Skin of body (tissue), 3 donors: Measurements from ENCODE around the gene IBA57. TPM values are rescaled to one million over a fixed set of nuclear protein-coding genes. Genes with fewer than 3 reads are reported as not detected.
"Not testable (repeated sequence)": the region's sequence is repeated elsewhere in the genome, so short reads cannot be mapped to it uniquely, and the experiment has no call there.

Experiments
- DNase-seq: peaks from one replicate; lab custom pipeline; 2025; lab: John Stamatoyannopoulos, UW
- small RNA-seq: library from RNA; depleted of rRNA; stranded (forward); fragments of <200 nt; gene quantifications from one replicate; pipeline ENCODE3, GENCODE V24; 2014; ENCODE audit warnings: low replicate concordance
- total RNA-seq: library from RNA; depleted of rRNA; stranded (reverse); fragments of >200 nt; gene quantifications from one replicate; pipeline ENCODE4 v1.2.3, GENCODE V29; 2014

Gene IBA57
- total RNA-seq, 1 donor from 2014 or later: 5.0 TPM

DNA sequence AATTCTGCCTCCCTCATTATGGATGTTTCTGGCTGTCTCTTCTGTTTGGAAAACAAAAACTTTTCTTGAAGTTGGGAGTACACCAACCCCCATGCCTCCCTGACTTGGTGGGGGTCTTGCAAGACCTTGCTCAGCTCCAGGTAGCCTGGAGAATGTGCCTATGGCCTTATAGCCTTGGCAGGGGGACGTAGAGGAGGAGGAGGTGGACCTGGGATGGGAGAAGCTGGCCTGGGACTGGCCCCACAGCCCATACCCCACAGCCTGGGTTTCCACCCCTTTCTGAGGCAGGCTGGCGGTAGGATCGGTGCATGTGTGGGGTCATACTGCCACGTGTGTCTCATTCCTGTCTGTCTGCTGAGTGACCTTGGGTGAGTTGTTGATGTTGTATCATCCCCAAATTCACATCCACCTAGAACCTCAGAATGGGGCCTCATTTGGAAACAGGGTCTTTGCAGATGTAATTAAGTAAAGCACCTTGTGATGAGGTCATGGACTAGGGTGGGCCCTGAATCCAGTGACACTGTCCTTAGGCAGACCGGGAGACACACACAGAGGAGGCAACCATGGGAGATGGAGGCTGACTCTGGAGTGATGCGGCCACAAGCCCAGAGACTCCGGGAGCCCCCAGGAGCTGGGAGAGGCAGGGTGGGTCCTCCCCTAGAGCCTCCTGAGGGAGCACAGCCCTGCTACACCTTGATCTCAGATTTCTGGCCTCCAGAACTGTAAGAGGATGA lies 60.7 kb downstream of the IBA57 start:
- no peak for DNase-seq

GRCh38 chr1:228226956-228227791 lies 61.6 kb downstream of the IBA57 start:
- no peak for DNase-seq

GRCh38 chr1:228228147-228228546 lies 62.5 kb downstream of the IBA57 start:
- DNase-seq: not testable (repeated sequence)

DNA sequence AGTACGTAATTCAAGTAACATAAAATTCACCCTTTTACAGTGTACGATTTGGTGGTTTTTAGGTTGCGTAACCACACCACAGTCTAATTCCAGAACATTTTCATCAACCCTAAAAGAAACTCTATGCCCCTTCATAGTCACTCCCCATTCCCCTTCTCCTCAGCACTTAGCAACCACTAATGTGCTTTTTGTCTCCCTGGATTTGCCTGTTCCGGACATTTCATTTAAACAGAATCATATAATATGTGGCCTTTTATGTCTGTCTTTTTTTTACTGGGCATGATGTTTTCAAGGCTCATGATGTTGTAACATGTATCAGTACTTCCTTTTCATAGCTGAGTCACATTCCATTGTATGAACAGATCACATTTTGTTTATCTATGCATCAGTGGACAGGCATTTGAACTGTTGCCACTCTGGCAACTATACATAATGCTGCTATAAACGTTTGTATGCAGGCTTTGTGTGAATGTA lies 63.0 kb downstream of the IBA57 start:
- DNase-seq: no peak

DNA sequence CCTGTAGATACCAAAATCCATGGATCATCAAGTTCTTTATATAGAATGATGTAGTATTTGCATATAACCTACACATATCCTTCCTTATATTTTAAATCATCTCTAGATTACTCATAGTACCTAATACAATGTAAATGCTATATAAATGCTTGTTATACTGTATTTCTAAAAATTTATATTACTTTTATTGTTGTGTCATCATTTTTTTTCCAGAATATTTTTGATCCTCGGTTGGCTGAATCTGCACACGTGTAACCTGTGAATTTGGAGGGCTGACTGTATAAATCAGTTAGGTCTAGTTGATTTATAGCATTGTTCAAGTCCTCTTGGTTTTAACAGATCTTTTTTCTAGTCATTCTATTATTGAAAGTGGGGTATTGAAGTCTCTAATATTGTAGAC lies 65.6 kb downstream of the IBA57 start:
- no peak for DNase-seq

Small RNA genes within 50 kb of the gene (small RNA-seq; reads per million reads assigned to genes)
- not detected for gene AL359510.1

Other genes with a start within 250 kb of the IBA57 start
- gene WNT9A, start 217.9 kb upstream of the IBA57 start, total RNA-seq: 1.5 TPM
- 0.39 TPM for gene WNT3A, start 158.8 kb upstream of the IBA57 start, total RNA-seq
- 120 TPM for gene ARF1, start 83.1 kb upstream of the IBA57 start, total RNA-seq
- 5.8 TPM for gene C1orf35, start 62.5 kb upstream of the IBA57 start, total RNA-seq
- gene MRPL55, start 56.5 kb upstream of the IBA57 start, total RNA-seq: 30.7 TPM
- 146 TPM for gene GUK1, start 25.5 kb upstream of the IBA57 start, total RNA-seq
- 1.2 TPM for gene GJC2, start 15.9 kb upstream of the IBA57 start, total RNA-seq
- 79.3 TPM for gene OBSCN, start 42.2 kb downstream of the IBA57 start, total RNA-seq
- gene TRIM11, start 241.0 kb downstream of the IBA57 start, total RNA-seq: 8.4 TPM